K562 (cell line): Measurements from ENCODE around the gene PSMB2. TPM values are rescaled to one million over a fixed set of nuclear protein-coding genes. Genes with fewer than 3 reads are reported as not detected.

ENCODE experiments used
- CBX3 ChIP-seq, 2 experiments: IDR thresholded peaks; 1 replicate in 1 of 2; 2 replicates in 1 of 2; pipeline ENCODE4 v1.6.1; 2012; ENCODE audit warnings: inconsistent platforms in 2 of 2, low read length in 2 of 2, borderline replicate concordance in 1 of 2, control low read depth in 1 of 2
- CREB3 ChIP-seq: fragments of 450-650 bp; conservative IDR thresholded peaks from 2 replicates; pipeline ENCODE4 v1.6.1; 2016; ENCODE audit warnings: missing genetic modification characterization, low read depth, mild to moderate bottlenecking, missing compliant biosample characterization, moderate library complexity
- KDM1A ChIP-seq, 2 experiments: fragments of 450-650 bp; IDR thresholded peaks; 2 replicates each; pipeline ENCODE4 v1.6.1; 2016; ENCODE audit warnings: mild to moderate bottlenecking in 2 of 2
- NCOA1 ChIP-seq: fragments of 450-650 bp; IDR thresholded peaks from 2 replicates; pipeline ENCODE4 v1.6.1; 2016; ENCODE audit warnings: low read depth
- NFE2L1 ChIP-seq: fragments of 450-650 bp; IDR thresholded peaks from 2 replicates; pipeline ENCODE4 v1.6.1; 2016; ENCODE audit warnings: missing genetic modification characterization, low read depth, mild to moderate bottlenecking, missing compliant biosample characterization, moderate library complexity, borderline replicate concordance
- NR3C1 ChIP-seq: sonication (generic); formaldehyde crosslinking; IDR thresholded peaks from 2 replicates; pipeline ENCODE4 v1.8.1; 2022; ENCODE audit warnings: missing genetic modification reagents
- OTX1 ChIP-seq: fragments of 450-650 bp; formaldehyde crosslinking; IDR thresholded peaks from 2 replicates; pipeline ENCODE4 v1.4.0; 2022; ENCODE audit warnings: mild to moderate bottlenecking
- TBP ChIP-seq: optimal IDR thresholded peaks from 2 replicates; pipeline ENCODE3; 2011; ENCODE audit warnings: low read depth, low read length, improper control_type of control experiment
- USF2 ChIP-seq: sonication (generic); formaldehyde crosslinking; IDR thresholded peaks from 2 replicates; pipeline ENCODE4 v1.5.0; 2020; ENCODE audit warnings: missing genetic modification reagents
- ZNF589 ChIP-seq: fragments of 200-800 bp; sonication (Bioruptor generic); IDR thresholded peaks from 2 replicates; pipeline ENCODE4 v1.6.1; 2016; ENCODE audit warnings: low read depth, missing genetic modification characterization, missing compliant biosample characterization
- polyA plus RNA-seq, 8 experiments: library from polyadenylated mRNA; depleted of rRNA in 4 of 8; stranded (reverse) in 5 of 8; unstranded in 3 of 8; fragments of >200 nt; fragmentation: Nextera tagmentation in 2 of 8; fragmentation: Illumina TruSeq in 1 of 8; extraction: Ambion mirVana in 2 of 8; extraction: Trizol in 1 of 8; gene quantifications; 2 replicates each; pipeline versions ENCODE4 v1.2.1 to v1.2.3, GENCODE V29; 2011 to 2014; ENCODE audit warnings: inconsistent platforms in 1 of 8, missing spikeins in 1 of 8
- total RNA-seq, 7 experiments: library from RNA; depleted of rRNA in 6 of 7; stranded (reverse); fragments of >200 nt in 6 of 7; fragmentation: Illumina TruSeq in 2 of 7; extraction: Trizol in 2 of 7; gene quantifications; 2 replicates each; pipeline versions ENCODE4 v1.2.1 to v1.2.3, GENCODE V29; 2011 to 2021; ENCODE audit warnings: low replicate concordance in 1 of 7
- TF ChIP-seq, protein P1 (sequence below), 2 experiments: fragments of 450-650 bp in 1 of 2; sonication (generic) in 1 of 2; formaldehyde crosslinking in 1 of 2; IDR thresholded peaks; 2 replicates each; pipeline versions ENCODE4 v1.7.1 to v1.9.0; 2016 to 2022; ENCODE audit warnings: inconsistent platforms in 1 of 2, mild to moderate bottlenecking in 1 of 2, missing genetic modification reagents in 1 of 2
- TF ChIP-seq, protein P2 (sequence below): fragments of 250-450 bp; sonication (Bioruptor Pico); IDR thresholded peaks from 2 replicates; pipeline ENCODE4 v1.4.0; 2020; ENCODE audit warnings: mild to moderate bottlenecking, moderate library complexity, borderline replicate concordance

PSMB2 gene
- total and polyA plus RNA-seq, 9 of the 15 experiments (the other 6 are each of a cell fraction or from before 2014, with no cell fraction given): 71.7 to 543 (median 165) TPM

DNA sequence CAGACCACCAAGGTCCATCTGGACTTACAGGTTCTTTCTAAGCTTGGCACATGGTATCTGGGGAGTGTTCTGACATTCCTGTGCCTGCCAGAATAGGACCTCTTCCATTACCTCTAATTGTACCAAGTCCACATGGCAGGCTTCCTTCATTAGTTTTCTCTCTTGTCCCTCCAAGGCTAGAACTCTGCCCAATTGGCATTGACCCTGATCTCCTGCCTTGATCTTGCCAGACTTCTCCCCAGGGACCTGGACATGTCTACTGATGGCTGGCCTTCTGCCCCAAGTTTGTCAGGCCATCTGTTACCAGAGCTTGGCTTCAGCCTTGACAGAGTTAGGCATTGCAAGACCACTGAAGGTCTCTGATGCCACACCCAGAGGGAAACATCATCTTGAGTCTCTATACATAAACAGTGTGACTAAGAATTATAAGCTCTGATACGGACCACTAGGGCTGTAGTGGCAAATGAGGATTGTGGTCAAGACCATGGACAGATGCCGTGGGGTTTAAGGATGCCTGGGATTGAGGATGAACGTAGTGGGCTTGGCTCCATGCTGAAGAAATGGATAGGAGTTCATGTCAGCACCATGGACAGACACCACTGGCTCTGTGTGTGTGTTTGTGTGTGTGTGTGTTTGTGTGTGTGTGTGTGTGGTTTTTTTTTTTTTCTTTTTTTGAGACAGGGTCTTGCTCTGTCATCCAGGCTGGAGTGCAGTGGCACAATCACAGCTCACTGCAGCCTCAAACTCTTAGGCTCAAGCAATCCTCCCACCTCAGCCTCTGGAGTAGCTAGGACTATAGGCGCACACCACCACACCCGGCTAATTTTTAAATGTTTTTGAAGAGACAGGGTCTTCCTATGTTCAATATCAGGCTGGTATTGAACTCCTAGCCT is 19.5 kb upstream of the PSMB2 start (continued):
- TF ChIP-seq, protein P1, sequence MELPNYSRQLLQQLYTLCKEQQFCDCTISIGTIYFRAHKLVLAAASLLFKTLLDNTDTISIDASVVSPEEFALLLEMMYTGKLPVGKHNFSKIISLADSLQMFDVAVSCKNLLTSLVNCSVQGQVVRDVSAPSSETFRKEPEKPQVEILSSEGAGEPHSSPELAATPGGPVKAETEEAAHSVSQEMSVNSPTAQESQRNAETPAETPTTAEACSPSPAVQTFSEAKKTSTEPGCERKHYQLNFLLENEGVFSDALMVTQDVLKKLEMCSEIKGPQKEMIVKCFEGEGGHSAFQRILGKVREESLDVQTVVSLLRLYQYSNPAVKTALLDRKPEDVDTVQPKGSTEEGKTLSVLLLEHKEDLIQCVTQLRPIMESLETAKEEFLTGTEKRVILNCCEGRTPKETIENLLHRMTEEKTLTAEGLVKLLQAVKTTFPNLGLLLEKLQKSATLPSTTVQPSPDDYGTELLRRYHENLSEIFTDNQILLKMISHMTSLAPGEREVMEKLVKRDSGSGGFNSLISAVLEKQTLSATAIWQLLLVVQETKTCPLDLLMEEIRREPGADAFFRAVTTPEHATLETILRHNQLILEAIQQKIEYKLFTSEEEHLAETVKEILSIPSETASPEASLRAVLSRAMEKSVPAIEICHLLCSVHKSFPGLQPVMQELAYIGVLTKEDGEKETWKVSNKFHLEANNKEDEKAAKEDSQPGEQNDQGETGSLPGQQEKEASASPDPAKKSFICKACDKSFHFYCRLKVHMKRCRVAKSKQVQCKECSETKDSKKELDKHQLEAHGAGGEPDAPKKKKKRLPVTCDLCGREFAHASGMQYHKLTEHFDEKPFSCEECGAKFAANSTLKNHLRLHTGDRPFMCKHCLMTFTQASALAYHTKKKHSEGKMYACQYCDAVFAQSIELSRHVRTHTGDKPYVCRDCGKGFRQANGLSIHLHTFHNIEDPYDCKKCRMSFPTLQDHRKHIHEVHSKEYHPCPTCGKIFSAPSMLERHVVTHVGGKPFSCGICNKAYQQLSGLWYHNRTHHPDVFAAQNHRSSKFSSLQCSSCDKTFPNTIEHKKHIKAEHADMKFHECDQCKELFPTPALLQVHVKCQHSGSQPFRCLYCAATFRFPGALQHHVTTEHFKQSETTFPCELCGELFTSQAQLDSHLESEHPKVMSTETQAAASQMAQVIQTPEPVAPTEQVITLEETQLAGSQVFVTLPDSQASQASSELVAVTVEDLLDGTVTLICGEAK (IDR thresholded peaks at IDR 0.05): peak; percentile 63; the same call in 1 of the 2 replicates
- TF ChIP-seq, protein P1 (CRISPR knock-in tag; IDR thresholded peaks at IDR 0.05): no peak
- no peak for TF ChIP-seq ZNF589 (CRISPR knock-in tag)
- TF ChIP-seq NCOA1: peak; percentile 78; the same call in 1 of the 2 replicates
- 0 out of 2 replicates have a peak, but pooled peaks have one; percentile 1 for TF ChIP-seq NFE2L1 (tag)
- TF ChIP-seq, protein P2, sequence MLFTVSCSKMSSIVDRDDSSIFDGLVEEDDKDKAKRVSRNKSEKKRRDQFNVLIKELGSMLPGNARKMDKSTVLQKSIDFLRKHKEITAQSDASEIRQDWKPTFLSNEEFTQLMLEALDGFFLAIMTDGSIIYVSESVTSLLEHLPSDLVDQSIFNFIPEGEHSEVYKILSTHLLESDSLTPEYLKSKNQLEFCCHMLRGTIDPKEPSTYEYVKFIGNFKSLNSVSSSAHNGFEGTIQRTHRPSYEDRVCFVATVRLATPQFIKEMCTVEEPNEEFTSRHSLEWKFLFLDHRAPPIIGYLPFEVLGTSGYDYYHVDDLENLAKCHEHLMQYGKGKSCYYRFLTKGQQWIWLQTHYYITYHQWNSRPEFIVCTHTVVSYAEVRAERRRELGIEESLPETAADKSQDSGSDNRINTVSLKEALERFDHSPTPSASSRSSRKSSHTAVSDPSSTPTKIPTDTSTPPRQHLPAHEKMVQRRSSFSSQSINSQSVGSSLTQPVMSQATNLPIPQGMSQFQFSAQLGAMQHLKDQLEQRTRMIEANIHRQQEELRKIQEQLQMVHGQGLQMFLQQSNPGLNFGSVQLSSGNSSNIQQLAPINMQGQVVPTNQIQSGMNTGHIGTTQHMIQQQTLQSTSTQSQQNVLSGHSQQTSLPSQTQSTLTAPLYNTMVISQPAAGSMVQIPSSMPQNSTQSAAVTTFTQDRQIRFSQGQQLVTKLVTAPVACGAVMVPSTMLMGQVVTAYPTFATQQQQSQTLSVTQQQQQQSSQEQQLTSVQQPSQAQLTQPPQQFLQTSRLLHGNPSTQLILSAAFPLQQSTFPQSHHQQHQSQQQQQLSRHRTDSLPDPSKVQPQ: no peak
- TF ChIP-seq CBX3 (IDR thresholded peaks at IDR 0.05; ENCODE audit: borderline replicate concordance in 1 of 2, low read length in 2 of 2): peak in 1 of 2 experiments; percentile 33; a peak in 1 of 3 replicates
- TF ChIP-seq NR3C1 (CRISPR knock-in tag): no peak
- no peak for TF ChIP-seq CREB3 (tag)
- TF ChIP-seq TBP: no peak
- no peak for TF ChIP-seq OTX1
- no peak for TF ChIP-seq USF2 (CRISPR knock-in tag)
- TF ChIP-seq KDM1A (IDR thresholded peaks at IDR 0.05): no peak
